CD4-positive, alpha-beta T cell treated with Interleukin-1 beta for 1 hour (primary cell): ENCODE measurements around the gene UCN2.
A peak's percentile ranks its signal among the peaks of the same experiment; 100 is the strongest.
"Not testable (repeated sequence)": the region's sequence is repeated elsewhere in the genome, so short reads cannot be mapped to it uniquely, and the experiment has no call there.

Experiments used
- DNase-seq, 2 donors: peaks; one replicate each; pipeline ENCODE4 v3.0.0-alpha.2; 2020 to 2022

UCN2 gene

DNA sequence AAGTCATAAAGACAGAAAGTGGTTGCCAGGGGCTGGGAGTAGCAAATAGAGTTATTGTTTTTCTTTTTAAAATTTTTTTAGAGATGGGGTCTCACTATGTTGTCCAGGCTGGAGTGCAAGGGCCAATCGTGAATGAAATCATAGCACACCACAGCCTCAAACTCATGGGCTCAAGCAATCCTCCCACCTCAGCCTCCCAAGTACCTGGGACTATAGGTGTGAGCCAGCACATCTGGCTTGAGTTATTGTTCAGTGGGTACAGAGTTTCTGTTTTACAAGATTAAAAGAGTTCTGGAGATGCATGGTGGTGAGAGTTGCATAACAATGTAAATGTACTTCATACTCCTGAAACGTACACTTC, 30.6 kb downstream of the UCN2 start:
- DNase-seq: no peak

DNA sequence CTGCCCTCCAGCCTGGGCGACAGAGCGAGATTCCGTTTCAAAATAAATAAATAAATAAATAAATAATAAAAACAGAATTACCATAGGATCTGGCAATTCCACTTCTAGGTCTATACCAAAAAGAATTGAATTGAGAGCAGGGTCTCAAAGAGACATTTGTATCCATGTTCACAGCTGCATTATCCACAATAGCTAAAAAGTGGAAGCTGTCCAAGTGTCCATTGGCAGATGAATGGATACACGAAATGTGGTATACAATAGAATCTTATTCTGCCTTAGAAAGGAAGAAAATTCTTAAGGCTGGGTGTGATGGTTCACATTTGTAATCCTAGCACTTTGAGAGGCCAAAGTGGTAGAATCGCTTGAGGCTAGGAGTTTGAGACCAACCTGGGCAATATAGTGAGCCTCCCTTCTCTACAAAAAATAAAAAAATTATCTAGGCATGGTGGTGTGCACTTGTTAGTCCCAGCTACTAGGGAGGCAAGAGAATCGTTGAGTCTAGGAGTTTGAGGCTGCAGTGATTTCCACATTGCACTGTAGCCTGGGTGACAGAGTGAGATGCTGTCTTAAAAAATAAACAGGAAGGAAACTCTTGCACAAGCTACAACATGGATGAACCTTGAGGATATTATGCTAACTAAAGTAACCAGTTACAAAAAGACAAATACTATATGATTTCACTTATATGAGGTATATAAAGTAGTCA, 31.2 kb downstream of the UCN2 start:
- no peak for DNase-seq

GRCh38 chr3:48530701-48531100, 32.9 kb downstream of the UCN2 start:
- DNase-seq: not testable (repeated sequence)

- DNase-seq: no peak
Observed at GRCh38 chr3:48528754-48529153, 34.8 kb downstream of the UCN2 start.

DNA sequence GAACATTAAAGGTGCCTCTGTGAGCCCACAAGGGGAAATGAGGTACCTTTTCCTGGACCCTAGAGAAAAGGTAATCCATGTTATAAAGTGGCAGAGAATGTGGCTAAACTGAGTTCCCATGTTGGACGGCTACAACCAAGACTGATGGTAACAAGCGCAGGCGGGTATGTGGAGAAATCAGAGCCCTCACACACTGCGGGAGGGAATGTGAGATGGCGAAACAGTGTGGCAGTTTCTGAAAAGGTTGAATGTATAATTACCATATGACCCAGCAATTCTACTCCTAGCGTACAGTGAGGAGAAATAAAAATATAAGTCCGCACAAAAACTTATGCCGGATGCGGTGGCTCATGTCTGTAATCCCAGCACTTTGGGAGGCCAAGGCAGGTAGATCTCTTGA, 35.5 kb downstream of the UCN2 start:
- peak in 1 of 2 donors; percentile 13 for DNase-seq

GRCh38 chr3:48524970-48525369, 38.6 kb downstream of the UCN2 start:
- DNase-seq: no peak

DNA sequence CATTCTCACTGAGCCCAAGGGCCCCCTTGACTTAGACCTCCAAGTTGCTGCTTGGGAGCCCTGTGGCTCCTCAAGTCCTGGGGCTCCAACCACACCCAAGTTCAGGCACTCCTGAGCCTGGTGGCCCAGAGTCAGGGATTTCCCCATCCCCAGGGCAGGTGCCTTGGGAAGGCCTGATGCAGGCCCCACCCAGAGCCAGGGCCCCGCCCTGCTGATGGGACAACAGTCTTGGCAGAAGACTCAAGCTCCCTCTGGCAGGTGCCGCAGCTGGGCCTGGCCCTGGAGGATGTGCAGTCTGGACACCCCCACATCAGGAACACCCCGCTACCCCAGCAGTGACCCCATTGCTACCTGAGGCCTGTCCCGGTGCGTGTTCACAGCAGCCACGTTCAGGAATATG, 41.9 kb downstream of the UCN2 start:
- DNase-seq: no peak

GRCh38 chr3:48519277-48519643, 44.3 kb downstream of the UCN2 start:
- DNase-seq: no peak

GRCh38 chr3:48518638-48519276, 44.8 kb downstream of the UCN2 start:
- peak in 1 of 2 donors; percentile 19 for DNase-seq

DNA sequence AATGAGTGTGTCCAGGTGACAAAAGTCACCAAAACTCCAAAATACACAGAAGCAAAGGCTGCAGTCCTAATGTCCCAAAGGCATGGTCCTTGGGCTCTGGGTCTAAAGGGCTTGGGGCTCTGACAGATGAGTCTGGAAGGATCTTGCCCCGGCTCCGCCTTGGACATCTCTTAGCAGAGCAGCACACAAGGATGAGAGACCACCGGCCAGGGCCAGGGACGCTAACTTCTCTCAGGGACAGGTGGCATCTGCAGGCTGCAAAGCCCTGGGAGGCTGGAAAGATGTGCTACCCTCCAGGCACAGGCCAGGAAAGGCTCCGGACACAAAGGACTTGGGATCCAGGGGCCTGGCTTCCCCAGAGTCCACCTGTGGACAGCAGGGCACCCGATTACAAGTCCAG, 45.5 kb downstream of the UCN2 start:
- DNase-seq: no peak

GRCh38 chr3:48516571-48516970, 47.0 kb downstream of the UCN2 start:
- peak in 1 of 2 donors; percentile 31 for DNase-seq

GRCh38 chr3:48514431-48515227, 49.0 kb downstream of the UCN2 start:
- peak in 1 of 2 donors; percentile 48 for DNase-seq
